Activated CD4-positive, alpha-beta memory T cell treated with anti-CD3 and anti-CD28 coated beads, Interleukin-2, amount 10 ng/mL, durations not matched to agents 7 days and 5 days (primary cell): ENCODE measurements around the gene TUBGCP5. TPM values are rescaled to one million over a fixed set of nuclear protein-coding genes. Genes with fewer than 3 reads are reported as not detected.
"Not testable (repeated sequence)": the region's sequence is repeated elsewhere in the genome, so short reads cannot be mapped to it uniquely, and the experiment has no call there.

ENCODE experiments used
- CTCF ChIA-PET: fragments of 350-600 bp; sonication (Branson Sonifier 250); formaldehyde crosslinking; loops from one replicate; lab custom pipeline; 2021; ENCODE audit warnings: antibody characterized with exemption, inconsistent platforms; lab: Charles Lee
- POLR2A ChIA-PET: fragments of 350-600 bp; sonication (Branson Sonifier 250); formaldehyde crosslinking; loops from one replicate; lab custom pipeline; 2021; ENCODE audit warnings: antibody characterized with exemption; lab: Charles Lee
- DNase-seq: peaks from one replicate; pipeline ENCODE4 v3.0.0-alpha.2; 2020
- H3K27ac Mint-ChIP-seq: one replicate; pipeline ENCODE4 v1.8.0; 2021; ENCODE audit warnings: mild to moderate bottlenecking, mixed read lengths
- H3K27me3 Mint-ChIP-seq: one replicate; pipeline ENCODE4 v1.8.0; 2021; ENCODE audit warnings: mixed read lengths
- H3K36me3 Mint-ChIP-seq: one replicate; pipeline ENCODE4 v1.8.0; 2021; ENCODE audit warnings: low read depth, mixed read lengths
- H3K4me1 Mint-ChIP-seq: one replicate; pipeline ENCODE4 v1.8.0; 2021; ENCODE audit warnings: mixed read lengths
- H3K4me3 Mint-ChIP-seq: one replicate; pipeline ENCODE4 v1.8.0; 2021; ENCODE audit warnings: mild to moderate bottlenecking, mixed read lengths
- H3K9me3 Mint-ChIP-seq: one replicate; pipeline ENCODE4 v1.8.0; 2021; ENCODE audit warnings: mixed read lengths
- total RNA-seq, 2 experiments: library from RNA; stranded (reverse); gene quantifications; one replicate each; pipeline ENCODE4 v1.2.3, GENCODE V29; 2021

The TUBGCP5 gene
- 10 to 100 TPM; 13.2 TPM for total RNA-seq

DNA sequence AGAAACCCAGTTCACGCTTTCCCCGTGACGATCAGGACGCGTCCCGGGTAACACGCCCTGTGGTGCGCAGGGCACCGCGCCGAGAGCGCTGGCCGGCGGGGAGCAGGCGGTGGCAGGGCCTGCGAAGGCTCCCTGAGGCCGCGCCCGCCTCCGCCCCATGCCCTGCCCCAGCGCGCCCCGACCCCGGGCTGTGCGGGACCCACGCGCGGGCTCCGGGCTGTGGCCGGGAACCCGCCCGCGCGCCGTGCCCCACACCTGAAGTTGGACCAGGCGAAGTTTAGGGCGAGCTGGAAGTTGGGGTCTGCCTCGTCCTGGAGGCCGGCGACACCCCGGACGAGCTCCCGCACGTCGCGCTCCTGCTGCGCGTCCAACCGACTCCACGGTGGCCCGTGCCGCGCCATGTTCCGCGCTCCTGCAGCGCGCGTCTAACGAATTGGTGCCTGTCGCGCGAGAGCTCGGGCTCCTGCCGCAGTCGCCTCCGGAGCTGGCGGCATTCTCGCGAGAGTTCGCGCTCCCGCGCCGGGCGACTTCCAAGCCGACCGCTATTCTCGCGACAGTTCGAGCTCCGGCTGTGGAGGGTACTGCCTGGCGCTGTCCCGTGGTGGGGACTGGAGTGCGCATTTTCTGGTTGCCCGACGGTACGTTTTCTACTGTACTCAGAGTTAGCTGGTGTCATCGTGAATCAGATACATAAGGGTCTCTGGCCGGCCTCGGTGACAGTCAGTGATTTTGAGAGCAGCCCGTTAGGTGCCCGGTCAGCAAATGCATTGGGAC is at the start of gene TUBGCP5:
TUBGCP5 (minus strand) TSS at position 427 of the 774 bp plus-strand sequence; CDS start at position 401, 26 bp downstream.
- peaks cover 26% of the 10 kb centered on the region for H3K4me1 Mint-ChIP-seq
- H3K27ac Mint-ChIP-seq, result peak within 1 kb of the TSS; percentile 92
- POLR2A ChIA-PET, result interaction anchor here (0.8 to 2.8 kb wide), 18 partner anchors 9 to 253 kb away, joined by 3 to 15 read pairs (median 4); partner anchors contain the start of genes CYFIP1, NIPA1 and NIPA2
- CTCF ChIA-PET, result interaction anchor here (0.8 to 1.4 kb wide), 4 partner anchors 9 to 202 kb away, joined by 3 to 10 read pairs (median 3); no protein-coding TSS in a partner anchor
- no peaks in the 10 kb centered on the region for H3K27me3 Mint-ChIP-seq
- H3K9me3 Mint-ChIP-seq, result no peaks in the 10 kb centered on the region
- H3K36me3 Mint-ChIP-seq, result peaks cover 1% of the 10 kb centered on the region
- peak; percentile 99 for DNase-seq
- peak within 1 kb of the TSS; percentile 97 for H3K4me3 Mint-ChIP-seq

GRCh38 chr15:23083115-23083514 is 43.7 kb upstream of the TUBGCP5 start:
- H3K4me1 Mint-ChIP-seq, result no peaks in the 10 kb centered on the region
- POLR2A ChIA-PET, result no interaction called here
- no peak for DNase-seq
- H3K27me3 Mint-ChIP-seq, result peaks cover 17% of the 10 kb centered on the region
- H3K4me3 Mint-ChIP-seq, result no peak overlapping the region
- H3K9me3 Mint-ChIP-seq, result no peaks in the 10 kb centered on the region
- no peak overlapping the region for H3K27ac Mint-ChIP-seq
- CTCF ChIA-PET, result no interaction called here
- H3K36me3 Mint-ChIP-seq, result no peaks in the 10 kb centered on the region

DNA sequence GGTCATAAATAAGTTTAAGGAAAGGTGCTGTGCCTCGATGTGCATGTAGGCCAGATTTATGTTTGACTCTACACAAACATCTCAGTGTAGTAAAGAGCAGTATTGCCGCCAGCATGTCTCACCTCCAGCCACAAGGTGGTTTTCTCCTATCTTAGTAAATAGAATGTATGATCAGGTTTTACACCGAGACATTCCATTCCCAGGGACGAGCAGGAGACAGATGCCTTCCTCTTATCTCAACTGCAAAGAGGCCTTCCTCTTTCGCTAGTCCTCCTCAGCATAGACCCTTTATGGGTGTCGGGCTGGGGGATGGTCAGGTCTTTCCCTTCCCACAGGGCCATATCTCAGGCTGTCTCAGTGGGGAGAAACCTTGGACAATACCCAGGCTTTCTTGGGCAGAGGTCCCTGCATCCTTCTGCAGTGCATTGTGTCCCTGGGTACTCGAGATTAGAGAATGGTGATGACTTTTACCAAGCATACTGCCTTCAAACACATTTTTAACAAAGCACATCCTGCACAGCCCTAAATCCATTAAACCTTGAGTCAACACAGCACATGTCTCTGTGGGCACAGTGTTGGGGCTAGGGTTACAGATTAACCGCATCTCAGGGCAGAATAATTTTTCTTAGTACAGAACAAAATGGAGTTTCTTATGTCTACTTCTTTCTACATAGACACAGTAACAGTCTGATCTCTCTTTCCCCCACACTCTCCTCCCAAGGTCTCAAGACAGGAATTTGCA is 42.8 kb upstream of the TUBGCP5 start:
- H3K36me3 Mint-ChIP-seq, CTCF ChIA-PET, DNase-seq, H3K27ac Mint-ChIP-seq, H3K4me3 Mint-ChIP-seq, H3K4me1 Mint-ChIP-seq, H3K9me3 Mint-ChIP-seq, POLR2A ChIA-PET: not testable (repeated sequence)
- peaks cover 17% of the 10 kb centered on the region for H3K27me3 Mint-ChIP-seq

DNA sequence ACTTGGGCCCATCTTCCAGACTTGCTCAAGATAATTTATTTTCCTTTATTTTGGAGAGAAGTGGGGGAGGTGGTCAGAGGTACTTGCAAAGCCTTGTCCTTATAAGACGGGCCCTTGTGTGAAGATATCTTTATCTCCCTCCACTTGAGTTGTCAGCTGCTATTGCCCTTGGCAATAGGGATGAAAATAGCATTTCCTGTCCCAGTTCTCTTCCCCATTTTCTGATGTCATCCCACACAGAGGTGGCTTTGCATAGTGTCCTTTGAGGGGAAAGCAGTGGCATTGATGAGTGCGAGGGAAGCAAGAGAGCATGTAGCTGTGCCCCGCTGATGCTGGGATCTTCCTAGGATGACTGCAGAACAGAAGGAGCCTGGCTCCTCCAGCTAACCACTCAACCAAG is 41.9 kb upstream of the TUBGCP5 start:
- H3K4me3 Mint-ChIP-seq, result no peak overlapping the region

DNA sequence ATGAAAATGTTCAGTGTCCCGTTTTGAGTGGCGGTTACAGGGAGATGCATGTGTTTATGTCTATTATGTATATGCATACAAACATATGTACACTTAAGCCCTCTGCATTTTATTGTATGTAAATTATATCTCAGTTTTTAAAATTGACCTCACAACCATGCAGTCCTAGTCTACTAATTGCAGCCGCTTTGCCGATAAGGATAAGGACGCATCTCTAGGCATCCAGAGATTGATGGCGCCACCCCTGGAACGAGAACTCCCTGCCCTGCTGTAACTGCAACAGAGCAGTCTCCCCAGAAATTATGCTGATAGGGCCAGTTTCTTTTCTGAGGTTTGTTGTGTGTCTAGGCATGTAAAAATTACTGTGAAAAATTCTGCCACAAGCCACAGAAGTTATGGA is 40.4 kb upstream of the TUBGCP5 start:
- H3K27ac Mint-ChIP-seq, result no peak overlapping the region
- CTCF ChIA-PET, result no interaction called here
- DNase-seq, result no peak
- H3K36me3 Mint-ChIP-seq, result no peaks in the 10 kb centered on the region
- no peaks in the 10 kb centered on the region for H3K4me1 Mint-ChIP-seq
- no peaks in the 10 kb centered on the region for H3K9me3 Mint-ChIP-seq
- POLR2A ChIA-PET, result no interaction called here
- H3K4me3 Mint-ChIP-seq, result no peak overlapping the region
- no peaks in the 10 kb centered on the region for H3K27me3 Mint-ChIP-seq

More for the DNA sequence above, 41.9 kb upstream of the TUBGCP5 start:
- H3K9me3 Mint-ChIP-seq, result no peaks in the 10 kb centered on the region
- POLR2A ChIA-PET, result no interaction called here
- peaks cover 11% of the 10 kb centered on the region for H3K27me3 Mint-ChIP-seq
- no peaks in the 10 kb centered on the region for H3K4me1 Mint-ChIP-seq
- DNase-seq, result no peak
- no peak overlapping the region for H3K27ac Mint-ChIP-seq
- CTCF ChIA-PET, result no interaction called here
- H3K36me3 Mint-ChIP-seq, result no peaks in the 10 kb centered on the region

- CTCF ChIA-PET, result no interaction called here
Measured at GRCh38 chr15:23075927-23076326, 36.6 kb upstream of the TUBGCP5 start.

DNA sequence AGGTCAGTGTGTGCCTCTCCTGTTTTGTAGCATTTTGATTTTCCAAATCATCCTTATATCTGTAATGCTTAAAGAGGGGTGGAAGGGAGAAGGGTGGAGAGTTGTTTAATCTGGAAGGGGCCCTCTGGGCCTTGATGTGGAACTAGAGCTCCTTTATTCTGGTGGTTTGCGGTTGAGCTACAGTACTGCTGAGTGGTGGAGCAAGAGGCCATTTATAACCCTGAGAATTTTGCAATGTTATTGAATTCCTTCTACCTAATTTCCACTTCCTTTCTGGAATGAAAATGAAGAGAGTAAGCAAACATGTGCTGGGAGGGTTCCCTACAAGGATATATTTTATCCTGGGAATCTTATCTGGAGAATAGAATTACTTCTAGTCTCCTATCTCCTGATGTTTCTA is 35.3 kb upstream of the TUBGCP5 start:
- Mint-ChIP-seq H3K36me3 (no peaks in the 10 kb centered on the region), H3K4me1 (no peaks in the 10 kb centered on the region), H3K27me3 (no peaks in the 10 kb centered on the region), H3K27ac (no peak overlapping the region), H3K4me3 (no peak overlapping the region), H3K9me3 (no peaks in the 10 kb centered on the region)
- CTCF ChIA-PET, result no interaction called here
- DNase-seq, result no peak
- POLR2A ChIA-PET, result interaction anchor here (1.0 kb wide), 1 partner anchor 35 kb away, joined by 4 read pairs; the partner anchor contains the start of gene TUBGCP5

More at GRCh38 chr15:23075927-23076326, 36.6 kb upstream of the TUBGCP5 start:
- Mint-ChIP-seq H3K4me3 (no peak overlapping the region), H3K9me3 (no peaks in the 10 kb centered on the region), H3K27ac (no peak overlapping the region), H3K27me3 (no peaks in the 10 kb centered on the region), H3K36me3 (no peaks in the 10 kb centered on the region), H3K4me1 (no peaks in the 10 kb centered on the region)
- POLR2A ChIA-PET, result no interaction called here
- DNase-seq, result no peak

DNA sequence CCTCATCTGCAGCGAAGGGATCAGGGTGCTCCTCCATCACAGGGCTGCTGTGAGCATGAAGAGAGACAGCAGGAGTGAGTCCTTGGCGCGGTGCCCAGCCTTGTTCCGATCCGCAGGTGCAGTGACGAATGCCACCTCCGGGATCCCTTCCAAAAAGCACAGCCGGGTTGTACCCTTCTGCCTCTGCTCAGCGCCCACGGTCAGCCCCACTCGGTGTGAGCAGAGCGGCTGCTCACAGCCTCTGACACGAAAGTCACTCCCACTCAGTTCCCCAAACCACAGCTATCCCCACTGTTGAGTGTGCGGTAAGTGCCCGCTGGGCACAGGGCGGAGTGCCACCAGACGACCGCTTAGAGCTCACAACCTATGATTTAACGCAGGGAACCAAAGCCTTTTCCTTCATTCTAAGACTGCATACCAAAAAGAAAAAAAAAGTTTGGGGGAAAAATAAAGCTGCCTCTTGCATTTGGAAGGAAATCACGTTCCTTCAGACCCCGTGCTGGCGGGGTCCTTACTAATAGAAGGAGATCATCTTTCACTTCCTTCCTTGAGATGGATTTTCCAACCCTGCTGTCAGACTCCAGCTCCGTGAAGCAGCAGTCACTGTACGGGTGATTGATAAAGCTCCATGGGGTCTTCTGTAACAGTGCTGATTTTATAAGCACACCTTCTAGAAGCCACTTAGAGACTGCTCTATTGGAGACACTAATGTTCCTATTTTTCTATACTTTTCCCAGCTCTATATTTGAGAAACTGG is 34.7 kb upstream of the TUBGCP5 start:
- POLR2A ChIA-PET, result interaction anchor here (0.6 to 1.0 kb wide), 2 partner anchors 35 to 276 kb away, joined by 3 to 4 read pairs; partner anchors contain the start of gene TUBGCP5
- Mint-ChIP-seq H3K4me1 (no peaks in the 10 kb centered on the region), H3K27me3 (no peaks in the 10 kb centered on the region), H3K4me3 (no peak overlapping the region), H3K9me3 (no peaks in the 10 kb centered on the region), H3K27ac (no peak overlapping the region), H3K36me3 (no peaks in the 10 kb centered on the region)
- CTCF ChIA-PET, result no interaction called here
- DNase-seq, result no peak

DNA sequence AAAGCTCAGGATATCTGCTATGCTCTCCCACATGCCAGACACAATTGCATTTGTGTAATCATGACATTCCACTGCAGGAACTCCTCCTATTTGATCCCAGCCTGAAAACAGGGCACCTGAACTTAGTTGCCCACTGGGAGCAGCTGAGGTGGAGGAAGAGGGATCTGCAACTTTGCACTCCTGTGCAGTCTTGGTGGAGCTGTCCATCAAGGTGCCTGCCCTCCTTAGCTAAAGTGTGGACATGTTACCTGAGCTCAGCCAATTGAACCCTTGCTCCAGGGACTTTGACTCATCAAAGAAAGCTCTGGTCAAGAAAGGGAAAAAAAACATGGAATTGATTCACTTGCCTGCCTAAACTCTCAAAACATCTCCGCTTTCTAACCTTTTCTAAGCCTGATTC is 33.3 kb upstream of the TUBGCP5 start:
- no peak for DNase-seq
- H3K4me3 Mint-ChIP-seq, result no peak overlapping the region
- H3K4me1 Mint-ChIP-seq, result no peaks in the 10 kb centered on the region
- ChIA-PET POLR2A (no interaction called here), CTCF (no interaction called here)
- no peaks in the 10 kb centered on the region for H3K27me3 Mint-ChIP-seq
- no peaks in the 10 kb centered on the region for H3K36me3 Mint-ChIP-seq
- no peaks in the 10 kb centered on the region for H3K9me3 Mint-ChIP-seq
- H3K27ac Mint-ChIP-seq, result no peak overlapping the region

DNA sequence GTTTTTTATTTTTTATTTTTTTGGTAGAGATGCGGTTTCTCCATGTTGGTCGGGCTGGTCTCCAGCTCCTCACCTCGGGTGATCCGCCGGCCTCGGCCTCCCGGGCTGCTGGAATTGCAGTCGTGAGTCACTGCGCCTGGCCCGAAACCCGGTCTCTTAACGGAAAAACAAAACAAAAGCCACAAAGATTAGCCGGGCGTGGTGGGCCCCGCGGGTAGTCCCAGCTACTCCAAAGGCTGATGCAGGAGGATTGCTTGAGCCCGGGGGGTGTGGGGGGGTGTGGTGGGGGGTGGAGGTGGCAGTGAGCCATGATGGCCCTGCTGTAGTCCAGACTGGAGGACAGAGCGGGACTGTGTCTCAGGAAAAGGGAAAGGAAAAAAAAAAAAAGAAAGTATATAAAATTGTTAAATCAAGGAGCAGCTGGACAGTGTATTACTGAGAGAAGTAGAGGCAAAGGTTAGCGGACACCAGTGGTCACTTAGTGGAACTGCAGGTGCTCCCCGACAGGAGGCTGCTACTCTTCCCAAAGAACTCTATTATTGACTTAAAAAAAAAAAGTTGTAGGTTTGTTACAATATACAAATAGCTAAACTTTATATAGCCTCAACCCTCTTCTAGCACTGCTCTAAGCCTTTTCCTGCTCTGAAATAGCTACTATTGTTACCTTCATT is 30.3 kb upstream of the TUBGCP5 start:
- Mint-ChIP-seq H3K4me3 (no peak overlapping the region), H3K4me1 (no peaks in the 10 kb centered on the region), H3K27me3 (no peaks in the 10 kb centered on the region), H3K9me3 (no peaks in the 10 kb centered on the region), H3K36me3 (no peaks in the 10 kb centered on the region), H3K27ac (no peak overlapping the region)
- no peak for DNase-seq
- CTCF ChIA-PET, result no interaction called here
- POLR2A ChIA-PET, result no interaction called here

GRCh38 chr15:23067416-23067815 is 28.0 kb upstream of the TUBGCP5 start:
- H3K9me3 Mint-ChIP-seq, result peaks cover 7% of the 10 kb centered on the region
- H3K27ac Mint-ChIP-seq, result no peak overlapping the region
- no peaks in the 10 kb centered on the region for H3K4me1 Mint-ChIP-seq
- H3K4me3 Mint-ChIP-seq, result no peak overlapping the region
- CTCF ChIA-PET, result no interaction called here
- no peaks in the 10 kb centered on the region for H3K36me3 Mint-ChIP-seq
- POLR2A ChIA-PET, result no interaction called here
- DNase-seq, result no peak
- H3K27me3 Mint-ChIP-seq, result no peaks in the 10 kb centered on the region

GRCh38 chr15:23065836-23066235 is 26.5 kb upstream of the TUBGCP5 start:
- H3K4me3 Mint-ChIP-seq, result no peak overlapping the region
- DNase-seq, result no peak
- H3K9me3 Mint-ChIP-seq, result peaks cover 7% of the 10 kb centered on the region
- no peak overlapping the region for H3K27ac Mint-ChIP-seq
- ChIA-PET POLR2A (no interaction called here), CTCF (no interaction called here)
- H3K4me1 Mint-ChIP-seq, result no peaks in the 10 kb centered on the region
- H3K36me3 Mint-ChIP-seq, result no peaks in the 10 kb centered on the region
- H3K27me3 Mint-ChIP-seq, result no peaks in the 10 kb centered on the region
